ENCODE measurements around the gene TTC7B. TPM values are rescaled to one million over a fixed set of nuclear protein-coding genes. Genes with fewer than 3 reads are reported as not detected.

TTC7B gene
- total and polyA plus RNA-seq, 7 donors, result 5.5 to 70.9 (median 46.8) TPM

- Histone ChIP-seq H3K36me3 (no peaks in the 10 kb centered on the region), H3K4me3 (no peak overlapping the region), H3K4me1 (peaks cover 0 to 47% (median 25%) of the 10 kb centered on the region in 4 donors), H3K9me3 (no peaks in the 10 kb centered on the region), H3K27me3 (no peaks in the 10 kb centered on the region), H3K27ac (no peak overlapping the region)
- WGBS, 2 donors, result 88 to 91% methylated on average over 3 of the region's 3 CpGs
- TF ChIP-seq EP300 (IDR thresholded peaks at IDR 0.05) (no peak), CTCF (IDR thresholded peaks at IDR 0.05) (no peak), POLR2A (IDR thresholded peaks at IDR 0.05) (no peak), POLR2AphosphoS5 (IDR thresholded peaks at IDR 0.05) (no peak)
- intact Hi-C loops (cut with DNase I), result no loop called here
- no peak for DNase-seq
These were observed 62.7 kb downstream of the TTC7B start for GRCh38 chr14:90753456-90754005.

GRCh38 chr14:90750701-90751100 lies 65.5 kb downstream of the TTC7B start:
- Histone ChIP-seq H3K36me3 (no peaks in the 10 kb centered on the region), H3K4me3 (no peak overlapping the region), H3K27me3 (no peaks in the 10 kb centered on the region), H3K9me3 (no peaks in the 10 kb centered on the region), H3K27ac (peak overlapping the region in 2 of 4 donors; percentile 7 to 8), H3K4me1 (peaks cover 0 to 30% (median 9%) of the 10 kb centered on the region in 4 donors)
- no peak for DNase-seq
- TF ChIP-seq POLR2AphosphoS5 (IDR thresholded peaks at IDR 0.05) (peak in 2 of 4 donors; percentile 25 to 39), CTCF (IDR thresholded peaks at IDR 0.05) (no peak)
- WGBS, 2 donors, result 83 to 86% methylated on average over 1 of the region's 1 CpG
- intact Hi-C loops (cut with DNase I), result no loop called here

GRCh38 chr14:90750191-90750590 lies 66.0 kb downstream of the TTC7B start:
- Histone ChIP-seq H3K4me3 (no peak overlapping the region), H3K36me3 (no peaks in the 10 kb centered on the region), H3K4me1 (peaks cover 0 to 25% (median 4%) of the 10 kb centered on the region in 4 donors), H3K9me3 (no peaks in the 10 kb centered on the region), H3K27me3 (no peaks in the 10 kb centered on the region), H3K27ac (peak overlapping the region in 2 of 4 donors; percentile 7 to 8)
- no peak for DNase-seq
- intact Hi-C loops (cut with DNase I), result no loop called here
- TF ChIP-seq CTCF (IDR thresholded peaks at IDR 0.05) (no peak), EP300 (IDR thresholded peaks at IDR 0.05) (no peak), POLR2A (IDR thresholded peaks at IDR 0.05) (no peak), POLR2AphosphoS5 (IDR thresholded peaks at IDR 0.05) (no peak)

DNA sequence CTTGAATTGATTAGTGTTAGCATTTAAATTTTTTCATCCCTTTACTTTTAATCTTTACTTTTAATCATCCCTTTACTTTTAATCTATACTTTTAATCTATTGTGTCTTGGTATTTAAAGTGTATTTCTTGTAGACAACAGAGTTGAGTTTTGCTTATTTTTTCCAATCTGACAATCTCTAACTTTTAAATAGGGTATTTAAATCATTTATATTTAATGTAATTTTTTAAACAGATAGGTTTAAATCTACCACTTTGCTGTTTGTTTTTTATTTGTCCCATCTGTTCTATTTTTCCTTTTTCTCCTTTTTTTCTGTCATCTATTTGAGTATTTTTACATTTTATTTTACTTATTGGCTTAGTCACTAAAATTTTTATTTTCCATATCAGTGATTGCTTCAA lies 68.3 kb downstream of the TTC7B start:
- no peak for DNase-seq
- Histone ChIP-seq H3K27me3 (no peaks in the 10 kb centered on the region), H3K9me3 (no peaks in the 10 kb centered on the region), H3K36me3 (no peaks in the 10 kb centered on the region), H3K4me1 (peaks cover 0 to 27% (median 15%) of the 10 kb centered on the region in 4 donors), H3K27ac (no peak overlapping the region), H3K4me3 (no peak overlapping the region)
- TF ChIP-seq POLR2A (IDR thresholded peaks at IDR 0.05) (no peak), CTCF (IDR thresholded peaks at IDR 0.05) (no peak), EP300 (IDR thresholded peaks at IDR 0.05) (no peak), POLR2AphosphoS5 (IDR thresholded peaks at IDR 0.05) (no peak)
- intact Hi-C loops (cut with DNase I), result no loop called here

GRCh38 chr14:90743826-90744225 lies 72.4 kb downstream of the TTC7B start:
- Histone ChIP-seq H3K27ac (peak overlapping the region; percentile 51 to 69 (median 65)), H3K4me3 (no peak overlapping the region), H3K4me1 (peaks cover 0 to 28% (median 26%) of the 10 kb centered on the region in 4 donors), H3K36me3 (no peaks in the 10 kb centered on the region), H3K27me3 (no peaks in the 10 kb centered on the region), H3K9me3 (no peaks in the 10 kb centered on the region)
- 92 to 95% methylated on average over 10 of the region's 10 CpGs for WGBS, 2 donors
- intact Hi-C loops (cut with DNase I), result no loop called here
- TF ChIP-seq POLR2AphosphoS5 (IDR thresholded peaks at IDR 0.05), result no peak
- no peak for TF ChIP-seq POLR2A (IDR thresholded peaks at IDR 0.05)
- TF ChIP-seq CTCF (IDR thresholded peaks at IDR 0.05), result no peak
- no peak for TF ChIP-seq EP300 (IDR thresholded peaks at IDR 0.05)
- DNase-seq, result no peak
